ENCODE data around the gene NUDT16L1.
A peak's percentile ranks its signal among the peaks of the same experiment; 100 is the strongest.

NUDT16L1 gene

GRCh38 chr16:4729876-4730275, 36.5 kb downstream of the NUDT16L1 start:
- TF ChIP-seq EZH2phosphoT487 (IDR thresholded peaks at IDR 0.05; ENCODE audit: low read length) (no peak), EZH2 (optimal IDR thresholded peaks at IDR 0.05; ENCODE audit: low read depth, low read length) (no peak)
- TF ChIP-seq, protein P1, sequence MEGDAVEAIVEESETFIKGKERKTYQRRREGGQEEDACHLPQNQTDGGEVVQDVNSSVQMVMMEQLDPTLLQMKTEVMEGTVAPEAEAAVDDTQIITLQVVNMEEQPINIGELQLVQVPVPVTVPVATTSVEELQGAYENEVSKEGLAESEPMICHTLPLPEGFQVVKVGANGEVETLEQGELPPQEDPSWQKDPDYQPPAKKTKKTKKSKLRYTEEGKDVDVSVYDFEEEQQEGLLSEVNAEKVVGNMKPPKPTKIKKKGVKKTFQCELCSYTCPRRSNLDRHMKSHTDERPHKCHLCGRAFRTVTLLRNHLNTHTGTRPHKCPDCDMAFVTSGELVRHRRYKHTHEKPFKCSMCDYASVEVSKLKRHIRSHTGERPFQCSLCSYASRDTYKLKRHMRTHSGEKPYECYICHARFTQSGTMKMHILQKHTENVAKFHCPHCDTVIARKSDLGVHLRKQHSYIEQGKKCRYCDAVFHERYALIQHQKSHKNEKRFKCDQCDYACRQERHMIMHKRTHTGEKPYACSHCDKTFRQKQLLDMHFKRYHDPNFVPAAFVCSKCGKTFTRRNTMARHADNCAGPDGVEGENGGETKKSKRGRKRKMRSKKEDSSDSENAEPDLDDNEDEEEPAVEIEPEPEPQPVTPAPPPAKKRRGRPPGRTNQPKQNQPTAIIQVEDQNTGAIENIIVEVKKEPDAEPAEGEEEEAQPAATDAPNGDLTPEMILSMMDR (IDR thresholded peaks at IDR 0.05; ENCODE audit: low read length) = no peak
- Histone ChIP-seq H3F3A (ENCODE audit: insufficient read depth, low read length) (peaks cover 4% of the 10 kb centered on the region), H3K4me2 (ENCODE audit: low read depth, low read length) (no peak overlapping the region), H4K20me1 (ENCODE audit: insufficient read depth, low read length) (no peaks in the 10 kb centered on the region), H3K27ac (ENCODE audit: low read length) (no peak overlapping the region), H3K36me3 (replicated peaks; ENCODE audit: insufficient read depth, low read length) (no peaks in the 10 kb centered on the region), H3K9ac (ENCODE audit: low read length) (no peak overlapping the region), H3K27me3 (replicated peaks; ENCODE audit: insufficient read depth, low read length) (no peaks in the 10 kb centered on the region), H3K79me2 (ENCODE audit: low read length) (peaks cover 6% of the 10 kb centered on the region), H3K9me3 (replicated peaks; ENCODE audit: insufficient read depth, low read length) (no peaks in the 10 kb centered on the region), H3K4me1 (ENCODE audit: low read length) (no peaks in the 10 kb centered on the region), H3K9me2 (replicated peaks; ENCODE audit: insufficient read depth, low read length) (no peaks in the 10 kb centered on the region), H3K4me3 (ENCODE audit: low read length) (no peak overlapping the region), H2AFZ (ENCODE audit: low read length) (no peak overlapping the region)
- DNase-seq = no peak

- TF ChIP-seq, protein P1 (IDR thresholded peaks at IDR 0.05; ENCODE audit: low read length) = no peak
- TF ChIP-seq EZH2phosphoT487 (IDR thresholded peaks at IDR 0.05; ENCODE audit: low read length) (no peak), EZH2 (optimal IDR thresholded peaks at IDR 0.05; ENCODE audit: low read depth, low read length) (no peak)
- Histone ChIP-seq H2AFZ (ENCODE audit: low read length) (peak overlapping the region; percentile 97), H3K27me3 (replicated peaks; ENCODE audit: insufficient read depth, low read length) (no peaks in the 10 kb centered on the region), H3K9ac (ENCODE audit: low read length) (peak overlapping the region; percentile 81), H4K20me1 (ENCODE audit: insufficient read depth, low read length) (no peaks in the 10 kb centered on the region), H3K4me3 (ENCODE audit: low read length) (peak overlapping the region; percentile 87), H3K36me3 (replicated peaks; ENCODE audit: insufficient read depth, low read length) (no peaks in the 10 kb centered on the region), H3K9me3 (replicated peaks; ENCODE audit: insufficient read depth, low read length) (no peaks in the 10 kb centered on the region), H3F3A (ENCODE audit: insufficient read depth, low read length) (peaks cover 4% of the 10 kb centered on the region), H3K27ac (ENCODE audit: low read length) (no peak overlapping the region), H3K9me2 (replicated peaks; ENCODE audit: insufficient read depth, low read length) (no peaks in the 10 kb centered on the region), H3K79me2 (ENCODE audit: low read length) (peaks cover 6% of the 10 kb centered on the region), H3K4me1 (ENCODE audit: low read length) (peaks cover 5% of the 10 kb centered on the region; the same call in 1 of the 2 replicates), H3K4me2 (ENCODE audit: low read depth, low read length) (peak overlapping the region; percentile 86)
- no peak for DNase-seq
These were observed 39.9 kb downstream of the NUDT16L1 start for GRCh38 chr16:4733211-4733742.

DNA sequence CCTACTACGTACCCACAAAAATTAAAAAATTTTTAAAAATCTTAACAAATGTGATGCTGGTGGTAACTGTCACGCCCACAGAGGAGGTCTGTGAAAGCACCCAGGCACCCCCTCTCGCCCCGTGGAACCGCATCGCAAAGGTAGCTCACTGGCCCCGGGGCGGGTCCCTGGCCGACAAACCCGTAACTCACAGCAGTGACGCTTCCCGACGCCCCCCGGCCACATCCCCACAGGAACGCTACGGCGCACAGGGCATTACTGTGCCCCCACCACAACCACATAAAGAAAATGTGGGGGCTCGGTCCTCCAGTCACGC, 40.3 kb downstream of the NUDT16L1 start:
- peak overlapping the region; percentile 87 for H3K4me3 ChIP-seq (ENCODE audit: low read length)
- H2AFZ ChIP-seq (ENCODE audit: low read length) = peak overlapping the region; percentile 97
- DNase-seq = no peak
- H3F3A ChIP-seq (ENCODE audit: insufficient read depth, low read length) = peaks cover 4% of the 10 kb centered on the region
- H3K27me3 ChIP-seq (replicated peaks; ENCODE audit: insufficient read depth, low read length) = no peaks in the 10 kb centered on the region
- peak overlapping the region; percentile 63; the same call in 1 of the 2 replicates for H3K27ac ChIP-seq (ENCODE audit: low read length)
- TF ChIP-seq EZH2phosphoT487 (IDR thresholded peaks at IDR 0.05; ENCODE audit: low read length) (no peak), EZH2 (optimal IDR thresholded peaks at IDR 0.05; ENCODE audit: low read depth, low read length) (no peak)
- TF ChIP-seq, protein P1 (IDR thresholded peaks at IDR 0.05; ENCODE audit: low read length) = no peak
- peaks cover 6% of the 10 kb centered on the region for H3K79me2 ChIP-seq (ENCODE audit: low read length)
- H4K20me1 ChIP-seq (ENCODE audit: insufficient read depth, low read length) = no peaks in the 10 kb centered on the region
- peak overlapping the region; percentile 86 for H3K4me2 ChIP-seq (ENCODE audit: low read depth, low read length)
- H3K4me1 ChIP-seq (ENCODE audit: low read length) = peaks cover 5% of the 10 kb centered on the region; the same call in 1 of the 2 replicates
- peak overlapping the region; percentile 81 for H3K9ac ChIP-seq (ENCODE audit: low read length)
- no peaks in the 10 kb centered on the region for H3K36me3 ChIP-seq (replicated peaks; ENCODE audit: insufficient read depth, low read length)
- H3K9me2 ChIP-seq (replicated peaks; ENCODE audit: insufficient read depth, low read length) = no peaks in the 10 kb centered on the region
- H3K9me3 ChIP-seq (replicated peaks; ENCODE audit: insufficient read depth, low read length) = no peaks in the 10 kb centered on the region
